Measurements from ENCODE around the gene CSMD2.

- TF ChIP-seq CTCF (IDR thresholded peaks at IDR 0.05; ENCODE audit: low read length) = no peak
- TF ChIP-seq EZH2phosphoT487 (IDR thresholded peaks at IDR 0.05; ENCODE audit: low read length) = no peak
- TF ChIP-seq EZH2 (optimal IDR thresholded peaks at IDR 0.05; ENCODE audit: low read depth, low read length) = no peak
Measured at GRCh38 chr1:33973799-33974545, 191.1 kb downstream of the CSMD2 start.

All from MM.1S (cell line).